OCI-M2 (cell line): ENCODE results near the gene VASP.

ENCODE experiments used
- DNase-seq: peaks from one replicate; lab custom pipeline; 2025; ENCODE audit not compliant: unreplicated experiment; lab: John Stamatoyannopoulos, UW

Gene VASP

DNA sequence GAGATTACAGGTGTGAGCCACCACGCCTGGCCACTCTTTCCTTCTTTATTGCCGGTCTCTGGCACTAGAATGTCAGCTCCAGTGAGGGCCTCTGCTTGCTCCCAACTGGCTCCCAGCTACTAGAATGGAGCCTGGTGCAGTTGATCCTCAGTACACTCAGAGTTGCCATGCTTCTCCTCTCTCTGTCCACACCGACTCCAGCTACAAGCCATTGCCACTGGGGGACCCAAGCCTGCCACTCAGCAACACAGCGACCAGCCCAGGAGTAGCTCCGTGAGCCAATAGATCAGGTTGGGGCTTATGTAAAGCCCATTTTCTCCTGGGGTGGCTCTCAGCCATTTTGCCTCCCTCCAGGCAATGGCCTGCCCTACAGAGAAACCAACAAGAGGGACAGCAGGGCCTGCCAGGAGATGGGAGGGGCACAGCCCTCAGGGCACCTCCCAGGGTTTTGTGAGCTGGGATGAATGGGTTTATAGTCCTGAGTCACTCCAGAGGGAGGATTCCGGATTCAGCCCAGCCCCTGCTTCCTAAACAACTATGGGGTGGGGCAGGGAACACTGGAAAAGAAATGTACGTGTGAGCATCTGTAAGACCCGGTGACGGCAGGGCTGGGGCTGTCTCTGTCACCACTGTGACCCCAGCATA is 40.8 kb downstream of the VASP start:
- no peak for DNase-seq

GRCh38 chr19:45553464-45553863 is 46.2 kb downstream of the VASP start:
- DNase-seq = no peak

DNA sequence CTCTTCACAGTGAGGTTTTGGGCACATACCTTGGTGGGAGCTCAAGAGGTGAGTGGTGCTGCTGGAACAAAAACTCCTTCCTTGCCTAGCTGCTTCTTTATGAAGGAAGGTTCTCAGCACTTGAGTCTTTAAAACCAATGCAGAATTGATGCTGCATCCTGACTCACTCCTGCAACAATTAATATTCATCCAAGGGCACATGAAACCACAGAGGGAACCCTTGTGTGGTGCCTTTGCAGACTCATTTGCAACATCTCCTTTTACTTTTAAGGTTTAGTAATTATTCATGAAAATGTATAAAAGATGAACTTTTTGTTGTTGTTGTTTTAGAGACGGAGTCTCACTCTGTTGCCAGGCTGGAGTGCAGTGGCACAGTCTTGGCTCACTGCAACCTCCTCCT is 47.2 kb downstream of the VASP start:
- DNase-seq = no peak

DNA sequence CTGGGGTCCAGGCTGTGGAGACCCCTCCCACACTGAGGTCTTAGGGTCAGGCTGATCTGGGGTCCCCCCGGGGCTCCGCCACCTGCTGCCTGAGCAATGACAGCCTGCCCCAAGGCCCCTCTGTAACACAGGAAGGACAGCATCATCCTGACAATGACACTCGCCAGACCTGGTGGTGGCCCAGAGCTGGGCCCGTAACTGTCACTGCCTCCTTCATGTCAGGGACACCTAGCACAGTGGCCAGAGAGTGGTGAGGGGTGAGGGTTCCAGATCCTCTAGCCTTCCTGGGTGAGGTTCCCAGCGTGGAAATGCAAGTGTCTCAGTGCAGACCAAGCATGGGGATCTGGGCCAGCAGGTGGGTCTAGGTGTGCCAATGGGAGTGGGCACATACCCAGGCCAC is 49.6 kb downstream of the VASP start:
- DNase-seq = no peak

DNA sequence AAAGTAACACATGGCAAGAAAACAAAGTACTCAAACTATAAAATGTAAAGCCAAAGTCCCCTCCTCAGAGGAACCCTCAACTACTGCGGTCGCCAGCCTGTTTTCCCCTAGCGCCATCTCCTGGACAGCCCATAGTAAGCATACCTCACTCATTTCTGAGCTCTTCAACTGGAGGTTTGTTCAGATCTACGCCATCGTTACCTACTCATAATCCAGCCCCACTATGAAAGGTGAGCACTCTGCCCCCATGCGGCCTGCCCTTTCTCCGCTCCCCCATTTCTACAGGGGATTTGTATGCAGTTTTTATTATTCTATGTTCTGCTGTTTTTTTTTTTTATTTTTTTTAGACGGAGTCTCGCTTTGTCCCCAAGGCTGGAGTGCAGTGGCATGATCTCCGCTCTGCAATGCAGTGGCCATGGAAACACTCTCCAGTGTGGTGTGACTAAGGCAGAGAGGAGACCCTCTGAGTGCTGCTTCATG is 51.2 kb downstream of the VASP start:
- DNase-seq = no peak

DNA sequence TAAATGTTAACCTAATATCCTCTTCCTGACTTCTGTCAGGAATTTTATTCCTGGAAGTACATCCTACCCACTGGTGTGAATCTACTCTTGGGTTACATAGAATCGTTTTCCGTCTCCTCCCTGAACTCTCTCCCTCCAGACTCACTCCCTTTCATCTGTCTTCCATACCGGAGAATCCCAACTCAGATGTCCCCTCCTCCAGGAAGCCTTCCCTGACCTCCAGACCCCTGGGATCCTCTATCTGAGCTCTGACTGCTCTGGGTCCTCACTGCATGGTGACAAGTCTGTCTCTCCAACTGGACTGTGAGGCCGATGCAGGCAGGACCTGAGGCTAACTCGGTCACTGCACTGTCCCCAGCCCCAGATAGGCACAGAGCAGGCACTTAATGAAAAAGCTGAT is 52.8 kb downstream of the VASP start:
- no peak for DNase-seq

DNA sequence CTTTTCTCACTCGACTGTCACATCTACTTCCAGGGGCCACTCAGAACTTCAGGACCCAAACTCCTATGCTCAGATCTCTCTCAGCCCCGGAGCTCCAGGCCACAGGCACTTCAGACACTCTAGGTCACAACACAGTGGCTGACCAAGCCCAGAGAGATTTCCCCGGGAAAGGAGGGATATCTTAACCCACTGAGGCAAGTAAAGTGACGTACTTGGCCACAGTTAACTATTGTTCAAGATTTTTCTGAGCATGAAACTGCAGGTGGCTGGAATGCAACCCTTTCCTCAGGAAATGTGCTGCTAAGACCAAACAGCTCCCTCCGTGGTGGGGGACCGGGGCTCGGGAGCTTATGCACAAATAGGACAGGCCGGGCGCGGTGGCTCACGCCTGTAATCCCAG is 53.4 kb downstream of the VASP start:
- no peak for DNase-seq

- no peak for DNase-seq
Observed at GRCh38 chr19:45564131-45564780, 57.0 kb downstream of the VASP start.

- no peak for DNase-seq
Observed at GRCh38 chr19:45567609-45568008, 60.3 kb downstream of the VASP start.

GRCh38 chr19:45568732-45569131 is 61.5 kb downstream of the VASP start:
- no peak for DNase-seq

- DNase-seq = no peak
Observed at GRCh38 chr19:45569619-45570421, 62.5 kb downstream of the VASP start.

- DNase-seq = no peak
Observed at GRCh38 chr19:45571457-45572220, 64.4 kb downstream of the VASP start.

- DNase-seq = no peak
Observed at GRCh38 chr19:45574526-45574925, 67.2 kb downstream of the VASP start.

GRCh38 chr19:45575216-45575615 is 67.9 kb downstream of the VASP start:
- no peak for DNase-seq
